PC-3 (cell line): ENCODE data around the gene FIZ1. TPM values are rescaled to one million over a fixed set of nuclear protein-coding genes. Genes with fewer than 3 reads are reported as not detected.

ENCODE experiments used
- total RNA-seq: library from RNA; depleted of rRNA; stranded (reverse); fragments of >200 nt; gene quantifications from 2 replicates; pipeline ENCODE4 v1.2.3, GENCODE V29; 2014; rRNA removed

Gene FIZ1
- total RNA-seq, 1 experiment from 2014 or later, result 11.7 TPM

Other genes with a start within 250 kb of the FIZ1 start
- gene COX6B2, start 244.8 kb downstream of the FIZ1 start, total RNA-seq, result 0.80 and 2.4 TPM in 2 replicates
- not detected in 2 replicates for gene GARIN5B, start 236.3 kb downstream of the FIZ1 start, total RNA-seq
- 7.5 and 10.7 TPM in 2 replicates for gene IL11, start 229.1 kb downstream of the FIZ1 start, total RNA-seq
- not detected in 2 replicates for gene TMEM190, start 222.7 kb downstream of the FIZ1 start, total RNA-seq
- gene TMEM238, start 215.2 kb downstream of the FIZ1 start, total RNA-seq, result 22.1 and 22.8 TPM in 2 replicates
- 550 and 836 TPM in 2 replicates for gene RPL28, start 213.6 kb downstream of the FIZ1 start, total RNA-seq
- 2,068 and 2,245 TPM in 2 replicates for gene UBE2S, start 191.7 kb downstream of the FIZ1 start, total RNA-seq
- gene SHISA7, start 156.2 kb downstream of the FIZ1 start, total RNA-seq, result not detected in 2 replicates
- 251 and 270 TPM in 2 replicates for gene ISOC2, start 137.9 kb downstream of the FIZ1 start, total RNA-seq
- not detected in 2 replicates for gene C19orf85, start 134.8 kb downstream of the FIZ1 start, total RNA-seq
- gene ZNF628, start 122.9 kb downstream of the FIZ1 start, total RNA-seq, result 11.8 and 24.2 TPM in 2 replicates
- gene NAT14, start 114.3 kb downstream of the FIZ1 start, total RNA-seq, result 17.5 and 21.0 TPM in 2 replicates
- gene SSC5D, start 111.1 kb downstream of the FIZ1 start, total RNA-seq, result 0.17 TPM in 1 of 2 replicates, not detected in the other
- not detected in 2 replicates for gene SBK2, start 62.4 kb downstream of the FIZ1 start, total RNA-seq
- gene SBK3, start 54.0 kb downstream of the FIZ1 start, total RNA-seq, result 0.46 TPM in 1 of 2 replicates, not detected in the other
- gene ZNF579, start 18.7 kb downstream of the FIZ1 start, total RNA-seq, result 13.5 and 26.1 TPM in 2 replicates
- gene ZNF524, start 771 bp upstream of the FIZ1 start, total RNA-seq, result 27.7 and 33.1 TPM in 2 replicates
- 5.5 and 8.2 TPM in 2 replicates for gene ZNF865, start 6.1 kb upstream of the FIZ1 start, total RNA-seq
- 9.0 and 18.0 TPM in 2 replicates for gene ZNF784, start 25.0 kb upstream of the FIZ1 start, total RNA-seq
- gene ZNF580, start 41.5 kb upstream of the FIZ1 start, total RNA-seq, result 15.2 and 23.9 TPM in 2 replicates
- gene ZNF581, start 44.1 kb upstream of the FIZ1 start, total RNA-seq, result 25.6 and 37.5 TPM in 2 replicates
- gene CCDC106, start 48.7 kb upstream of the FIZ1 start, total RNA-seq, result 36.0 and 41.4 TPM in 2 replicates
- 343 and 360 TPM in 2 replicates for gene U2AF2, start 55.5 kb upstream of the FIZ1 start, total RNA-seq
- 203 and 240 TPM in 2 replicates for gene EPN1, start 75.7 kb upstream of the FIZ1 start, total RNA-seq
- not detected in 2 replicates for gene NLRP9, start 138.9 kb upstream of the FIZ1 start, total RNA-seq
- gene RFPL4A, start 159.6 kb upstream of the FIZ1 start, total RNA-seq, result not detected in 2 replicates
- gene RFPL4AL1, start 169.6 kb upstream of the FIZ1 start, total RNA-seq, result not detected in 2 replicates
- gene NLRP11, start 232.5 kb upstream of the FIZ1 start, total RNA-seq, result 0.15 and 0.23 TPM in 2 replicates
- gene NLRP4, start 237.0 kb upstream of the FIZ1 start, total RNA-seq, result not detected in 2 replicates